ENCODE results near the gene PABPC3. TPM values are rescaled to one million over a fixed set of nuclear protein-coding genes. Genes with fewer than 3 reads are reported as not detected.

Gene PABPC3
- total and polyA plus RNA-seq, 2 donors from 2014 or later, result 0.22 TPM; not detected in 1

- no peak for FAIRE-seq
- Histone ChIP-seq H3K9ac (ENCODE audit: low read length in 3 of 3) (no peak overlapping the region), H3K9me3 (ENCODE audit: control insufficient read depth in 2 of 3, insufficient read depth in 1 of 3, low read length in 3 of 3) (no peaks in the 10 kb centered on the region), H3K27me3 (ENCODE audit: control insufficient read depth, insufficient read depth, low read length) (no peaks in the 10 kb centered on the region), H3K27ac (ENCODE audit: low read depth in 2 of 2, low read length in 2 of 2) (no peak overlapping the region), H3K4me3 (ENCODE audit: low read length in 3 of 3) (no peak overlapping the region), H3K4me1 (ENCODE audit: control insufficient read depth in 2 of 3, insufficient read depth in 2 of 3, low read depth in 1 of 3, low read length in 3 of 3) (no peaks in the 10 kb centered on the region), H3K36me3 (ENCODE audit: control insufficient read depth in 2 of 3, insufficient read depth in 3 of 3, low read length in 3 of 3) (no peaks in the 10 kb centered on the region)
- DNase-seq, result no peak
- no peak for TF ChIP-seq CTCF (IDR thresholded peaks at IDR 0.05; ENCODE audit: borderline replicate concordance, extremely low read depth, insufficient read depth)
- intact Hi-C loops (cut with DNase I), result no loop called here
Observed at GRCh38 chr13:25068810-25069209, 27.1 kb upstream of the PABPC3 start.

GRCh38 chr13:25069236-25069635 lies 26.7 kb upstream of the PABPC3 start:
- FAIRE-seq (no peak), DNase-seq (no peak)
- intact Hi-C loops (cut with DNase I), result no loop called here
- no peaks in the 10 kb centered on the region for H3K27me3 ChIP-seq (ENCODE audit: control insufficient read depth, insufficient read depth, low read length)
- TF ChIP-seq CTCF (IDR thresholded peaks at IDR 0.05; ENCODE audit: borderline replicate concordance, extremely low read depth, insufficient read depth), result no peak
- no peaks in the 10 kb centered on the region for H3K9me3 ChIP-seq (ENCODE audit: control insufficient read depth in 2 of 3, insufficient read depth in 1 of 3, low read length in 3 of 3)
- H3K9ac ChIP-seq (ENCODE audit: low read length in 3 of 3), result no peak overlapping the region
- H3K36me3 ChIP-seq (ENCODE audit: control insufficient read depth in 2 of 3, insufficient read depth in 3 of 3, low read length in 3 of 3), result no peaks in the 10 kb centered on the region
- no peak overlapping the region for H3K4me3 ChIP-seq (ENCODE audit: low read length in 3 of 3)
- H3K4me1 ChIP-seq (ENCODE audit: control insufficient read depth in 2 of 3, insufficient read depth in 2 of 3, low read depth in 1 of 3, low read length in 3 of 3), result no peaks in the 10 kb centered on the region
- no peak overlapping the region for H3K27ac ChIP-seq (ENCODE audit: low read depth in 2 of 2, low read length in 2 of 2)

GRCh38 chr13:25069911-25070310 lies 26.0 kb upstream of the PABPC3 start:
- no peak overlapping the region for H3K4me3 ChIP-seq (ENCODE audit: low read length in 3 of 3)
- no peak for FAIRE-seq
- H3K27me3 ChIP-seq (ENCODE audit: control insufficient read depth, insufficient read depth, low read length), result no peaks in the 10 kb centered on the region
- no peak overlapping the region for H3K27ac ChIP-seq (ENCODE audit: low read depth in 2 of 2, low read length in 2 of 2)
- no peak for DNase-seq
- H3K4me1 ChIP-seq (ENCODE audit: control insufficient read depth in 2 of 3, insufficient read depth in 2 of 3, low read depth in 1 of 3, low read length in 3 of 3), result no peaks in the 10 kb centered on the region
- H3K9me3 ChIP-seq (ENCODE audit: control insufficient read depth in 2 of 3, insufficient read depth in 1 of 3, low read length in 3 of 3), result no peaks in the 10 kb centered on the region
- H3K9ac ChIP-seq (ENCODE audit: low read length in 3 of 3), result no peak overlapping the region
- no peak for TF ChIP-seq CTCF (IDR thresholded peaks at IDR 0.05; ENCODE audit: borderline replicate concordance, extremely low read depth, insufficient read depth)
- intact Hi-C loops (cut with DNase I), result no loop called here
- no peaks in the 10 kb centered on the region for H3K36me3 ChIP-seq (ENCODE audit: control insufficient read depth in 2 of 3, insufficient read depth in 3 of 3, low read length in 3 of 3)

GRCh38 chr13:25080773-25081172 lies 15.2 kb upstream of the PABPC3 start:
- Histone ChIP-seq H3K27me3 (ENCODE audit: control insufficient read depth, insufficient read depth, low read length) (no peaks in the 10 kb centered on the region), H3K9ac (ENCODE audit: low read length in 3 of 3) (no peak overlapping the region), H3K9me3 (ENCODE audit: control insufficient read depth in 2 of 3, insufficient read depth in 1 of 3, low read length in 3 of 3) (no peaks in the 10 kb centered on the region), H3K4me1 (ENCODE audit: control insufficient read depth in 2 of 3, insufficient read depth in 2 of 3, low read depth in 1 of 3, low read length in 3 of 3) (no peaks in the 10 kb centered on the region), H3K4me3 (ENCODE audit: low read length in 3 of 3) (no peak overlapping the region), H3K36me3 (ENCODE audit: control insufficient read depth in 2 of 3, insufficient read depth in 3 of 3, low read length in 3 of 3) (no peaks in the 10 kb centered on the region), H3K27ac (ENCODE audit: low read depth in 2 of 2, low read length in 2 of 2) (no peak overlapping the region)
- FAIRE-seq, result no peak
- DNase-seq, result no peak
- intact Hi-C loops (cut with DNase I), result no loop called here
- TF ChIP-seq CTCF (IDR thresholded peaks at IDR 0.05; ENCODE audit: borderline replicate concordance, extremely low read depth, insufficient read depth), result no peak

All from kidney (tissue), 14 donors.